Left ventricle myocardium superior (tissue), 1 donor: ENCODE measurements around the gene HERPUD2. TPM values are rescaled to one million over a fixed set of nuclear protein-coding genes. Genes with fewer than 3 reads are reported as not detected.
"Not testable (repeated sequence)": the region's sequence is repeated elsewhere in the genome, so short reads cannot be mapped to it uniquely, and the experiment has no call there.

Source experiments
- ATAC-seq: fragments of 200-7000 bp; cut with Tn5 transposase; one replicate; pipeline ENCODE4 v1.9.1; 2020; ENCODE audit warnings: mild to moderate bottlenecking, moderate library complexity
- DNase-seq: peaks from one replicate; pipeline ENCODE4 v3.0.0-alpha.2; 2020
- intact Hi-C: fragments of 100-400 bp; cut with micrococcal nuclease; formaldehyde crosslinking; loops from one replicate; pipeline ENCODE4 v1.11.0; 2022
- total RNA-seq: library from RNA; stranded (reverse); fragmentation: NEBNext Ultra II Directional; extraction: Animal tissue kit (Norgen Biotek cat#: 25700); gene quantifications from one replicate; pipeline ENCODE4 v1.2.1, GENCODE V29; 2021
- donor health status: DM: no; HTN: yes; CAD: no; lungs with severe emphysema.

HERPUD2 gene
- total RNA-seq, 1 donor from 2014 or later, result 15.0 TPM

GRCh38 chr7:35690614-35691013, 4.3 kb downstream of the HERPUD2 start:
- DNase-seq, ATAC-seq, intact Hi-C loops: not testable (repeated sequence)

GRCh38 chr7:35685781-35686180, 9.2 kb downstream of the HERPUD2 start:
- no peak for ATAC-seq
- intact Hi-C loops, result no loop called here
- no peak for DNase-seq

GRCh38 chr7:35681231-35682029, 13.5 kb downstream of the HERPUD2 start:
- ATAC-seq (no peak), DNase-seq (no peak)
- intact Hi-C loops, result no loop called here

- ATAC-seq (peak; percentile 19), DNase-seq (no peak)
- intact Hi-C loops, result no loop called here
Observed at GRCh38 chr7:35680403-35681013, 14.4 kb downstream of the HERPUD2 start.

GRCh38 chr7:35677582-35678356, 17.2 kb downstream of the HERPUD2 start:
- intact Hi-C loops, result no loop called here
- ATAC-seq (no peak), DNase-seq (no peak)

- ATAC-seq (no peak), DNase-seq (no peak)
- intact Hi-C loops, result no loop called here
Observed at GRCh38 chr7:35676211-35676610, 18.7 kb downstream of the HERPUD2 start.

- intact Hi-C loops, result no loop called here
- DNase-seq (no peak), ATAC-seq (no peak)
Observed at GRCh38 chr7:35670856-35671569, 23.9 kb downstream of the HERPUD2 start.

- intact Hi-C loops, DNase-seq, ATAC-seq: not testable (repeated sequence)
Observed at GRCh38 chr7:35660411-35660810, 34.5 kb downstream of the HERPUD2 start.

GRCh38 chr7:35658606-35659201, 36.2 kb downstream of the HERPUD2 start:
- DNase-seq (no peak), ATAC-seq (no peak)
- intact Hi-C loops, result no loop called here

GRCh38 chr7:35657125-35657524, 37.8 kb downstream of the HERPUD2 start:
- intact Hi-C loops, result no loop called here

GRCh38 chr7:35654558-35654957, 40.4 kb downstream of the HERPUD2 start:
- ATAC-seq, DNase-seq, intact Hi-C loops: not testable (repeated sequence)

More at GRCh38 chr7:35657125-35657524, 37.8 kb downstream of the HERPUD2 start:
- ATAC-seq (no peak), DNase-seq (no peak)

- DNase-seq, result no peak
- ATAC-seq, result no peak
- intact Hi-C loops, result no loop called here
Observed at GRCh38 chr7:35652124-35652523, 42.8 kb downstream of the HERPUD2 start.

- DNase-seq (no peak), ATAC-seq (no peak)
- intact Hi-C loops, result no loop called here
Observed at GRCh38 chr7:35650751-35651150, 44.2 kb downstream of the HERPUD2 start.

- ATAC-seq, result no peak
- intact Hi-C loops, result no loop called here
Observed at GRCh38 chr7:35649711-35650110, 45.2 kb downstream of the HERPUD2 start.

GRCh38 chr7:35648367-35648766, 46.6 kb downstream of the HERPUD2 start:
- ATAC-seq, result peak; percentile 23
- intact Hi-C loops, result no loop called here
- DNase-seq, result no peak

More at GRCh38 chr7:35649711-35650110, 45.2 kb downstream of the HERPUD2 start:
- DNase-seq, result no peak

GRCh38 chr7:35647171-35647574, 47.8 kb downstream of the HERPUD2 start:
- no peak for DNase-seq
- peak; percentile 83 for ATAC-seq
- intact Hi-C loops, result no loop called here

GRCh38 chr7:35646289-35647023, 48.5 kb downstream of the HERPUD2 start:
- ATAC-seq, result peak; percentile 52
- intact Hi-C loops, result no loop called here
- no peak for DNase-seq

GRCh38 chr7:35645691-35646090, 49.2 kb downstream of the HERPUD2 start:
- intact Hi-C loops, result no loop called here
- ATAC-seq, result no peak
- DNase-seq, result no peak
